Kidney (tissue), 14 donors: Measurements from ENCODE around the gene CENPX. TPM values are rescaled to one million over a fixed set of nuclear protein-coding genes. Genes with fewer than 3 reads are reported as not detected.
A peak's percentile ranks its signal among the peaks of the same experiment; 100 is the strongest.

Experiments
- DNase-seq, 5 donors: peaks; one replicate each; pipeline ENCODE4 v3.0.0-alpha.2; 2013 to 2020
- FAIRE-seq: peaks from 2 replicates; lab custom pipeline; 2012; peaks lifted over from hg19 to GRCh38; lab: Jason Lieb, UNC
- H3K27ac ChIP-seq, 2 donors: one replicate each; pipeline ENCODE4 v1.7.0; 2013; ENCODE audit warnings: low read depth in 2 of 2, low read length in 2 of 2, inconsistent platforms in 1 of 2
- H3K27me3 ChIP-seq: one replicate; pipeline ENCODE4 v1.7.1; 2013; ENCODE audit warnings: low read length, inconsistent platforms; ENCODE audit not compliant: control insufficient read depth, insufficient read depth
- H3K36me3 ChIP-seq, 3 donors: one replicate each; pipeline versions ENCODE4 v1.7.0 to v1.7.1; 2013; ENCODE audit warnings: low read length in 3 of 3, control low read depth in 1 of 3, inconsistent platforms in 1 of 3; ENCODE audit not compliant: insufficient read depth in 3 of 3, control insufficient read depth in 2 of 3
- H3K4me1 ChIP-seq, 3 donors: one replicate each; pipeline versions ENCODE4 v1.7.0 to v1.7.1; 2013; ENCODE audit warnings: low read length in 3 of 3, inconsistent platforms in 1 of 3, low read depth in 1 of 3; ENCODE audit not compliant: control insufficient read depth in 2 of 3, insufficient read depth in 2 of 3
- H3K4me3 ChIP-seq, 3 donors: one replicate each; pipeline versions ENCODE4 v1.7.0 to v1.8.1; 2013; ENCODE audit warnings: low read length in 3 of 3, control low read depth in 1 of 3, inconsistent platforms in 1 of 3
- H3K9ac ChIP-seq, 3 donors: one replicate each; pipeline versions ENCODE4 v1.7.0 to v1.7.1; 2013; ENCODE audit warnings: low read length in 3 of 3, control low read depth in 1 of 3, inconsistent platforms in 1 of 3
- H3K9me3 ChIP-seq, 3 donors: one replicate each; pipeline versions ENCODE4 v1.7.0 to v1.7.1; 2013; ENCODE audit warnings: low read length in 3 of 3, control low read depth in 1 of 3, inconsistent platforms in 1 of 3; ENCODE audit not compliant: control insufficient read depth in 2 of 3, insufficient read depth in 1 of 3
- CTCF ChIP-seq: IDR thresholded peaks from 3 replicates; pipeline ENCODE4 v1.5.1; 2012; ENCODE audit warnings: mild to moderate bottlenecking, moderate library complexity, borderline replicate concordance; ENCODE audit not compliant: insufficient read depth; ENCODE audit errors: extremely low read depth
- intact Hi-C: fragments of 100-400 bp; cut with DNase I; formaldehyde crosslinking; loops from one replicate; pipeline ENCODE4 v1.11.1; 2022
- polyA plus RNA-seq: library from polyadenylated mRNA; stranded (reverse); fragments of 350-450 nt; fragmentation: Illumina TruSeq; extraction: RNeasy Lipid Tissue Mini Kit (QIAGEN cat#74804); gene quantifications from one replicate; pipeline ENCODE4 v1.2.3, GENCODE V29; 2014; ENCODE audit warnings: low read depth, low replicate concordance; ENCODE audit not compliant: insufficient read depth
- total RNA-seq: library from RNA; stranded (reverse); fragmentation: NEBNext Ultra II Directional; extraction: Animal tissue kit (Norgen Biotek cat#: 25700); gene quantifications from one replicate; pipeline ENCODE4 v1.2.1, GENCODE V29; 2021
- donor health status: control.
- donor health status: control.
- donor health status: control.
- donor health status: control.
- donor health status: control.
- donor health status: DM: yes; HTN: yes; CAD: no.
- donor health status: Normal renal cell carcinoma (clear cell type).

CENPX gene
- total and polyA plus RNA-seq, 2 donors from 2014 or later, result 36.9 to 93.2 TPM

DNA sequence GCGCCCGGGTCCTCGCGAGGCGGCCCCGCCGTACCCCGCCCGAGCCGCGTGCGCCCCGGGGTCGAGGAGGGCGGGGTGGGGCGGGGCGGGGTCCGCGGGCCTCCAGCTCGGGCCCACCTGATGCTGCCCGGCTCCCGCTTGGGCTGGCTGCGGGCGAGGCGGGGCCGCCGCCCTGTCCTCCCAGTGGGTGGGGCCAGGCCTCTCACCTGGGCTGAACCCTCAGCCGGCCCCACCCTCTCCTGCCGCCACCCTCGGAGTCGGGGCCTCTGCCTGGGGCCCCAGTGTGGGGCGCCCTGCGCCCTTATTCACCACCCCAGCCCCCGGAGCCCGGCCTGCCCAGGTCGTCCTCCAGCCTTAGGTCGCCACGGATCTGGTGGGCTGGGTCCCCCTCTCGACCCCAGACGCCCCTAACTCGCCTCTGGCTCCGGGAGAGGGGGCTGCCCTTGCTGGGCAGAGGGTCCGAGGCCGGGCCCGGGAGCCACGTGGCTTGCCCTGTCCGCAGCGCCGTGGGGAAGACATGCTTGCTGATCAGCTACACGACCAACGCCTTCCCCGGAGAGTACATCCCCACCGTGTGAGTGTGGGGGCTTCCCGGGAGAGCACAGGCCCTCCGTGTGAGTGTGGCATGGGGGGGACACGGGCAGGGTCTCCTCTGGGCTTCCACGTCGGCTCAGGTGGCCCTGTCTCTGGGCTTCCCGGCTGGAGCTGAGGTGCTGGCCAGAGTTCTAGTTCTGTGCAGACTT is 9.4 kb upstream of the CENPX start:
- H3K27me3 ChIP-seq, result no peaks in the 10 kb centered on the region
- no peak for TF ChIP-seq CTCF
- peaks cover 0 to 24% (median 0%) of the 10 kb centered on the region in 3 donors for H3K4me1 ChIP-seq
- intact Hi-C loops, result loop anchor here (10.0 kb wide), 1 partner anchor 123 kb away; no protein-coding TSS in a partner anchor
- no peaks in the 10 kb centered on the region for H3K9me3 ChIP-seq
- FAIRE-seq (no peak), DNase-seq (peak in 2 of 5 donors; percentile 54 to 81)
- no peak overlapping the region for H3K27ac ChIP-seq
- H3K4me3 ChIP-seq, result no peak overlapping the region
- peak overlapping the region in 1 of 3 donors; percentile 12 for H3K9ac ChIP-seq
- H3K36me3 ChIP-seq, result peaks cover 0 to 7% (median 0%) of the 10 kb centered on the region in 3 donors

DNA sequence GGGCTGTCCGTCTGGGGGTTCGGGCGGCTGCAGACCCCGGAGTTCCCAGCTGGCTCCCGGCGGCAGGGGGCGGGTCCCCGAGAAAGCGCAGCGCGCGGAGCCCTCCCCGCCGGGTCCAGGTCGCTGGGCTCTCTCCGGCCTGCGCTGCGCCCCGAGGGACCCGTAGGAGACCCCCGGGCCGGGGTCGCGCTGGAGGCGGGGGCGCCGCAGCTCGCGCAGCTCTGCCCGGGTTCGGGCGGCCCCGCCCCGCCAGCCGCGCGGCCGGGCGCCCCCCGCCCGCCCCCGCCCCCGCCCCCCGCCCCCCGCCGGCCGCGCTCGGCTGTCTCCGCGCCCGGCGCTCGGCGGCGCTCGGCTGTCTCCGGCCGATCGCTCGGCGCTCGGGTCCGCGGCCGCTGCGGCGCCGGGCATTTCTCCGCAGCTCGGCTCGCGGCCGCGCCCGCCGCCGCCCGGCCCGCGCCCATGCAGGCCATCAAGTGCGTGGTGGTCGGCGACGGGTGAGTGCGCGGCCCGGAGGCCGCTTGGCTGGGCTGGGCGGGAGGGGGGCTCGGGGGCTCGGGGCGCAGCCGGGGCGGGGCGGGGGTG is 8.7 kb upstream of the CENPX start, which contains the start of gene RAC3:
RAC3 (plus strand) TSS at position 376 of the 582 bp plus-strand sequence; CDS start at position 460, 84 bp downstream.
- H3K9me3 ChIP-seq, result no peaks in the 10 kb centered on the region
- H3K27ac ChIP-seq, result no peak within 1 kb of the TSS
- intact Hi-C loops, result loop anchor here (10.0 kb wide), 1 partner anchor 123 kb away; no protein-coding TSS in a partner anchor
- DNase-seq (peak in 1 of 5 donors; percentile 71), FAIRE-seq (no peak)
- H3K27me3 ChIP-seq, result no peaks in the 10 kb centered on the region
- H3K9ac ChIP-seq, result peak within 1 kb of the TSS in 1 of 3 donors; percentile 12
- H3K36me3 ChIP-seq, result peaks cover 0 to 7% (median 0%) of the 10 kb centered on the region in 3 donors
- peaks cover 0 to 21% (median 0%) of the 10 kb centered on the region in 3 donors for H3K4me1 ChIP-seq
- H3K4me3 ChIP-seq, result peak within 1 kb of the TSS in 1 of 3 donors; percentile 41
- TF ChIP-seq CTCF, result no peak

DNA sequence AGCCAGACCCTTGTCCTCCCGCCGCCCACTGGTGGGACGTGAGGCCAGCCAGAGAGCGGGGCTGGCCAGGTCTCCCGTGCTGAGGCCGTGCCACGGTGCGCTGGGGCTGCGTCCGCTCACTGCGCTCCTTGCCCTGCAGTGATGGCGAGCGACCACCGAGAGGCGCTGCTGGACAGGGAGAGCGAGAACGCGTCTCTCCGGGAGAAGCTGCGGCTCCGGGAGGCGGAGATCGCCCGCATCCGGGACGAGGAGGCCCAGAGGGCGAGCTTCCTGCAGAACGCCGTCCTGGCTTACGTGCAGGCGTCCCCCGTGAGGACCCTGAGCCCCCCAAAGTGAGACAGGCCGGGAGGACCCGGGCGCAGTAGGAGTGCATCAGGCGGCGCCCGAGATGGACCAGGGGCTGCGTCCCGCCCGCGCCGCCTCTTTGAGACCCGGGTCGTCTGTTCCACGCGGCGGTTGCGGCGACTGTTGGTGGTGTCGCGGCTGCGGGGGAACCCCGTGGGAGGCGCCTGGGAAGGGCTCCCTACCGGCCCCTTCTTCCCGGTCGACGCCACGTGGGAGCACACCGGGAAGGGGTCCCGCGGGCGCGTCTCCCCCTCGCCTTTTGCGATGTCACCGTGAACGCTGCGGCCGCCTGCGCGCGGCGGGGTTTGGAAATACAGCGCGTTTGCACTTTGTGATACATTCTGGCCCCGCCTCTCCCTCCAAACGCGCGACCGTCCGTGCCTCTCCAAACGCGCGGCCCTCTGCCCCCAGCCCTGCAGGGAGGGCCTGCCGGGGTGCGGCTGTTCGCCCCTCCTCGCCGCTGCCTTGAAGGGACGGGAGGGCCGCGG is 8.0 kb upstream of the CENPX start:
- DNase-seq, result peak; percentile 83 to 94 (median 90)

More for the DNA sequence above, 8.0 kb upstream of the CENPX start:
- peaks cover 0 to 7% (median 0%) of the 10 kb centered on the region in 3 donors for H3K36me3 ChIP-seq
- no peak overlapping the region for H3K27ac ChIP-seq
- no peaks in the 10 kb centered on the region for H3K27me3 ChIP-seq
- intact Hi-C loops, result loop anchor here (10.0 kb wide), 1 partner anchor 124 kb away; no protein-coding TSS in a partner anchor
- H3K4me1 ChIP-seq, result peaks cover 0 to 18% (median 0%) of the 10 kb centered on the region in 3 donors
- peak; percentile 99 for TF ChIP-seq CTCF
- H3K9me3 ChIP-seq, result no peaks in the 10 kb centered on the region
- no peak overlapping the region for H3K9ac ChIP-seq
- H3K4me3 ChIP-seq, result peak overlapping the region in 1 of 3 donors; percentile 41
- no peak for FAIRE-seq
